SK-N-SH (cell line): Measurements from ENCODE around the gene PRR16. TPM values are rescaled to one million over a fixed set of nuclear protein-coding genes. Genes with fewer than 3 reads are reported as not detected.
A peak's percentile ranks its signal among the peaks of the same experiment; 100 is the strongest.
"Not testable (repeated sequence)": the region's sequence is repeated elsewhere in the genome, so short reads cannot be mapped to it uniquely, and the experiment has no call there.

Source experiments
- CTCF ChIA-PET: fragments of 300-600, 350-600 bp; formaldehyde crosslinking; extraction: SDS; loops from one replicate; lab custom pipeline; 2021; lab: Yijun Ruan, JAX
- POLR2A ChIA-PET: fragments of 350-600 bp; sonication (Branson Sonifier 250); formaldehyde crosslinking; extraction: SDS; loops from one replicate; lab custom pipeline; 2020; ENCODE audit warnings: antibody characterized with exemption, inconsistent platforms; lab: Yijun Ruan, JAX
- DNase-seq: peaks from one replicate; pipeline ENCODE4 v3.0.0; 2012
- H2AFZ ChIP-seq: fragments of 200-600 bp; sonication (generic); 2 replicates; pipeline ENCODE4 v1.8.1; 2016; ENCODE audit warnings: antibody characterized with exemption, mild to moderate bottlenecking, low read depth
- H3F3A ChIP-seq: fragments of 200-600 bp; sonication (generic); replicated peaks from 2 replicates; pipeline ENCODE3; 2016; ENCODE audit warnings: antibody characterized with exemption, mild to moderate bottlenecking; ENCODE audit not compliant: insufficient read depth
- H3K27ac ChIP-seq, 2 experiments: fragments of 200-500 bp in 1 of 2; fragments of 200-600 bp in 1 of 2; sonication (Bioruptor generic) in 1 of 2; sonication (generic), shearing (Covaris generic) in 1 of 2; 2 replicates each; pipeline versions ENCODE4 v1.5.1 to v1.6.1; 2014 to 2016; ENCODE audit warnings: low read depth in 2 of 2, inconsistent platforms in 1 of 2, low read length in 1 of 2, mild to moderate bottlenecking in 1 of 2, mixed read lengths in 1 of 2
- H3K27me3 ChIP-seq: fragments of 200-600 bp; sonication (generic), shearing (Covaris generic); 2 replicates; pipeline ENCODE4 v1.6.1; 2016; ENCODE audit warnings: mixed run types; ENCODE audit not compliant: insufficient read depth
- H3K36me3 ChIP-seq, 2 experiments: fragments of 200-500 bp in 1 of 2; fragments of 200-600 bp in 1 of 2; sonication (Bioruptor generic) in 1 of 2; sonication (generic) in 1 of 2; replicated peaks in 1 of 2; 2 replicates each; pipeline versions ENCODE3 to v1.5.1; 2014 to 2016; ENCODE audit warnings: low read length in 1 of 2, mild to moderate bottlenecking in 1 of 2; ENCODE audit not compliant: insufficient read depth in 2 of 2, control insufficient read depth in 1 of 2
- H3K4me1 ChIP-seq, 2 experiments: fragments of 200-500 bp in 1 of 2; fragments of 200-600 bp in 1 of 2; sonication (Bioruptor generic) in 1 of 2; sonication (generic), shearing (Covaris generic) in 1 of 2; 2 replicates each; pipeline versions ENCODE4 v1.5.1 to v1.6.1; 2014 to 2016; ENCODE audit warnings: low read depth in 1 of 2, low read length in 1 of 2, mixed run types in 1 of 2; ENCODE audit not compliant: insufficient read depth in 2 of 2, control insufficient read depth in 1 of 2
- H3K4me2 ChIP-seq: fragments of 200-600 bp; sonication (generic), shearing (Covaris generic); 2 replicates; pipeline ENCODE4 v1.6.1; 2017; ENCODE audit warnings: mixed run types
- H3K4me3 ChIP-seq, 2 experiments: fragments of 200-500 bp in 1 of 2; fragments of 200-600 bp in 1 of 2; sonication (Bioruptor generic) in 1 of 2; sonication (generic), shearing (Covaris generic) in 1 of 2; 2 replicates each; pipeline versions ENCODE4 v1.5.1 to v1.8.1; 2014 to 2016; ENCODE audit warnings: low read depth in 2 of 2, inconsistent platforms in 1 of 2, low read length in 1 of 2, mild to moderate bottlenecking in 1 of 2, mixed read lengths in 1 of 2, moderate library complexity in 1 of 2
- H3K79me2 ChIP-seq: fragments of 200-600 bp; sonication (generic); 2 replicates; pipeline ENCODE4 v1.8.1; 2017; ENCODE audit warnings: mild to moderate bottlenecking; ENCODE audit not compliant: insufficient read depth
- H3K9ac ChIP-seq: fragments of 200-600 bp; sonication (generic); 2 replicates; pipeline ENCODE4 v1.6.1; 2017; ENCODE audit warnings: mixed run types
- H3K9me2 ChIP-seq: fragments of 200-600 bp; sonication (generic); 2 replicates; pipeline ENCODE4 v1.6.1; 2017; ENCODE audit warnings: mixed run types
- H3K9me3 ChIP-seq: fragments of 200-600 bp; sonication (generic); 2 replicates; pipeline ENCODE4 v1.6.1; 2017; ENCODE audit warnings: mixed run types, mild to moderate bottlenecking, moderate library complexity
- H4K20me1 ChIP-seq: fragments of 200-600 bp; sonication (generic); 2 replicates; pipeline ENCODE4 v1.6.1; 2017; ENCODE audit warnings: mild to moderate bottlenecking, mixed run types; ENCODE audit not compliant: insufficient read depth
- CHD2 ChIP-seq: fragments of 150-350 bp; IDR thresholded peaks from 2 replicates; pipeline ENCODE4 v1.6.1; 2018; ENCODE audit warnings: low read length; ENCODE audit not compliant: partially characterized antibody
- FOSL2 ChIP-seq: IDR thresholded peaks from 2 replicates; pipeline ENCODE4 v1.4.0; 2012; ENCODE audit warnings: low read depth, mild to moderate bottlenecking, moderate library complexity, borderline replicate concordance
- FOXJ3 ChIP-seq: sonication (generic); formaldehyde crosslinking; IDR thresholded peaks from 2 replicates; pipeline ENCODE4 v1.5.1; 2020; ENCODE audit warnings: mild to moderate bottlenecking, missing genetic modification reagents
- FOXM1 ChIP-seq: IDR thresholded peaks from 2 replicates; pipeline ENCODE4 v1.4.0; 2012; ENCODE audit warnings: low read depth, mild to moderate bottlenecking
- GABPA ChIP-seq: IDR thresholded peaks from 2 replicates; pipeline ENCODE4 v1.4.0; 2012; ENCODE audit warnings: low read depth, mild to moderate bottlenecking
- GATA2 ChIP-seq: sonication (generic); formaldehyde crosslinking; IDR thresholded peaks from 2 replicates; pipeline ENCODE4 v1.5.0; 2020; ENCODE audit warnings: mild to moderate bottlenecking, missing genetic modification reagents
- JUND ChIP-seq: IDR thresholded peaks from 2 replicates; pipeline ENCODE4 v1.4.0; 2012
- MEF2A ChIP-seq: IDR thresholded peaks from 2 replicates; pipeline ENCODE4 v1.4.0; 2012; ENCODE audit warnings: low read depth, borderline replicate concordance
- NFIC ChIP-seq: IDR thresholded peaks from 2 replicates; pipeline ENCODE4 v1.4.0; 2012; ENCODE audit warnings: borderline replicate concordance
- POLR2AphosphoS5 ChIP-seq: IDR thresholded peaks from 2 replicates; pipeline ENCODE4 v1.6.1; 2012; ENCODE audit warnings: low read depth, low read length
- RAD21 ChIP-seq: IDR thresholded peaks from 2 replicates; pipeline ENCODE4 v1.6.1; 2012; ENCODE audit warnings: mild to moderate bottlenecking, low read length
- RFX5 ChIP-seq: IDR thresholded peaks from 2 replicates; pipeline ENCODE4 v1.6.1; 2012; ENCODE audit warnings: mild to moderate bottlenecking, improper control_type of control experiment, low read length
- SMC3 ChIP-seq: IDR thresholded peaks from 2 replicates; pipeline ENCODE4 v1.6.1; 2012; ENCODE audit warnings: low read depth, low read length, improper control_type of control experiment
- TCF12 ChIP-seq: IDR thresholded peaks from 2 replicates; pipeline ENCODE4 v1.4.0; 2012
- TEAD4 ChIP-seq: IDR thresholded peaks from 2 replicates; pipeline ENCODE4 v1.4.0; 2012; ENCODE audit warnings: mild to moderate bottlenecking, borderline replicate concordance; ENCODE audit not compliant: insufficient read depth
- USF1 ChIP-seq: IDR thresholded peaks from 2 replicates; pipeline ENCODE4 v1.4.0; 2012; ENCODE audit warnings: low read depth, borderline replicate concordance
- WGBS: methylation state at CpG from one replicate; pipeline ENCODE4 v1.1.6; 2017; ENCODE audit warnings: low lambda C conversion rate; 5-methylcytosine and 5-hydroxymethylcytosine counted together
- polyA plus RNA-seq, 3 experiments: library from polyadenylated mRNA; depleted of rRNA; stranded (reverse); fragments of >200 nt; gene quantifications; 2 replicates each; pipeline ENCODE4 v1.2.3, GENCODE V29; 2012
- TF ChIP-seq, protein P1 (sequence below): fragments of 200-600 bp; sonication (generic); IDR thresholded peaks from 2 replicates; pipeline ENCODE4 v1.6.1; 2017; ENCODE audit warnings: antibody characterized with exemption, mild to moderate bottlenecking, moderate library complexity
- TF ChIP-seq, protein P2 (sequence below): IDR thresholded peaks from 2 replicates; pipeline ENCODE4; 2012

Gene PRR16
- polyA plus RNA-seq, 1 of the 3 experiments (the other 2 are of a cell fraction), result 26.7 TPM

- H3K9ac ChIP-seq, result no peak overlapping the region
- H3K4me3 ChIP-seq, result no peak overlapping the region; a peak in 1 of 4 replicates
- peak; percentile 38 for TF ChIP-seq SMC3
- no peak for TF ChIP-seq POLR2AphosphoS5
- no peak for TF ChIP-seq JUND
- TF ChIP-seq, protein P1, sequence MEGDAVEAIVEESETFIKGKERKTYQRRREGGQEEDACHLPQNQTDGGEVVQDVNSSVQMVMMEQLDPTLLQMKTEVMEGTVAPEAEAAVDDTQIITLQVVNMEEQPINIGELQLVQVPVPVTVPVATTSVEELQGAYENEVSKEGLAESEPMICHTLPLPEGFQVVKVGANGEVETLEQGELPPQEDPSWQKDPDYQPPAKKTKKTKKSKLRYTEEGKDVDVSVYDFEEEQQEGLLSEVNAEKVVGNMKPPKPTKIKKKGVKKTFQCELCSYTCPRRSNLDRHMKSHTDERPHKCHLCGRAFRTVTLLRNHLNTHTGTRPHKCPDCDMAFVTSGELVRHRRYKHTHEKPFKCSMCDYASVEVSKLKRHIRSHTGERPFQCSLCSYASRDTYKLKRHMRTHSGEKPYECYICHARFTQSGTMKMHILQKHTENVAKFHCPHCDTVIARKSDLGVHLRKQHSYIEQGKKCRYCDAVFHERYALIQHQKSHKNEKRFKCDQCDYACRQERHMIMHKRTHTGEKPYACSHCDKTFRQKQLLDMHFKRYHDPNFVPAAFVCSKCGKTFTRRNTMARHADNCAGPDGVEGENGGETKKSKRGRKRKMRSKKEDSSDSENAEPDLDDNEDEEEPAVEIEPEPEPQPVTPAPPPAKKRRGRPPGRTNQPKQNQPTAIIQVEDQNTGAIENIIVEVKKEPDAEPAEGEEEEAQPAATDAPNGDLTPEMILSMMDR, result peak; percentile 63
- TF ChIP-seq RAD21, result peak; percentile 50
- TF ChIP-seq NFIC, result no peak
- TF ChIP-seq TEAD4, result no peak
- TF ChIP-seq CHD2, result no peak
- TF ChIP-seq MEF2A, result no peak
- WGBS, result 84% methylated on average over 16 of the region's 20 CpGs
- no peaks in the 10 kb centered on the region; the same call in 1 of the 2 replicates for H3K9me2 ChIP-seq
- no peak overlapping the region for H2AFZ ChIP-seq
- no peaks in the 10 kb centered on the region for H3K9me3 ChIP-seq
- POLR2A ChIA-PET, result no interaction called here
- no peaks in the 10 kb centered on the region for H3K79me2 ChIP-seq
- no peak overlapping the region for H3K27ac ChIP-seq
- DNase-seq, result no peak
- CTCF ChIA-PET, result no interaction called here
- peaks cover 0 to 10% of the 10 kb centered on the region in 2 experiments; a peak in 2 of 4 replicates for H3K4me1 ChIP-seq
- H3K36me3 ChIP-seq, result no peaks in the 10 kb centered on the region
- H3K4me2 ChIP-seq, result no peak overlapping the region
- H3K27me3 ChIP-seq, result no peaks in the 10 kb centered on the region
- H4K20me1 ChIP-seq, result no peaks in the 10 kb centered on the region
- peaks cover 9% of the 10 kb centered on the region for H3F3A ChIP-seq
These were observed 6.1 kb upstream of the PRR16 start for GRCh38 chr5:120457839-120458507.

GRCh38 chr5:120458508-120458847, 5.6 kb upstream of the PRR16 start:
- H4K20me1 ChIP-seq, H3K79me2 ChIP-seq, POLR2A ChIA-PET, H3K9me3 ChIP-seq, DNase-seq, H3K9ac ChIP-seq, H3K4me1 ChIP-seq, H3F3A ChIP-seq, H3K27ac ChIP-seq, H3K4me2 ChIP-seq, H3K36me3 ChIP-seq, CTCF ChIA-PET, H2AFZ ChIP-seq, H3K4me3 ChIP-seq, H3K27me3 ChIP-seq, H3K9me2 ChIP-seq: not testable (repeated sequence)
- 80% methylated on average over 2 of the region's 2 CpGs for WGBS

DNA sequence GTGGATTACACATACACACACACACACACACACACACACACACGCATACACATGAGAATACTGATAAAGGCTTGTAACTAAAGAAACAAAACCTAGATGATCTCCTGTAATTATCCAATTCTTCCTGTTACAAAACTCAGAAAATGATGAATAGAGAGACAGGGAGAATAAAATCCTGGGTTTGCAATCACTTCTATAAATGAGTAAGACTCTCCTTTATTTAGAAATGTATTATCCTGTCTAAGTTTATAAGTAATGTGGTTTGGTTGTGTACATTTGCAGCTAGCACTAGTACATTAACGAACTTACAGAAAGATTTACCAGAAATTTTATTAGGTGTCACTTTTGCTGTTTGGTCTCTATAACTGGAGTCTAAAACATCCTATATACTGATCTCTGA, 2.8 kb upstream of the PRR16 start:
- POLR2A ChIA-PET, result no interaction called here
- TF ChIP-seq, protein P2, sequence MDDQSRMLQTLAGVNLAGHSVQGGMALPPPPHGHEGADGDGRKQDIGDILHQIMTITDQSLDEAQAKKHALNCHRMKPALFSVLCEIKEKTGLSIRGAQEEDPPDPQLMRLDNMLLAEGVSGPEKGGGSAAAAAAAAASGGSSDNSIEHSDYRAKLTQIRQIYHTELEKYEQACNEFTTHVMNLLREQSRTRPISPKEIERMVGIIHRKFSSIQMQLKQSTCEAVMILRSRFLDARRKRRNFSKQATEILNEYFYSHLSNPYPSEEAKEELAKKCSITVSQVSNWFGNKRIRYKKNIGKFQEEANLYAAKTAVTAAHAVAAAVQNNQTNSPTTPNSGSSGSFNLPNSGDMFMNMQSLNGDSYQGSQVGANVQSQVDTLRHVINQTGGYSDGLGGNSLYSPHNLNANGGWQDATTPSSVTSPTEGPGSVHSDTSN, result no peak
- TF ChIP-seq GABPA, result no peak
- no peak for TF ChIP-seq TCF12
- TF ChIP-seq, protein P1, result no peak
- TF ChIP-seq GATA2 (CRISPR knock-in tag), result no peak
- TF ChIP-seq FOXM1, result no peak
- no peak for TF ChIP-seq RFX5
- TF ChIP-seq USF1, result no peak
- no peak for TF ChIP-seq FOXJ3
- TF ChIP-seq FOSL2, result no peak

More for the DNA sequence above, 2.8 kb upstream of the PRR16 start:
- no peaks in the 10 kb centered on the region for H3K9me3 ChIP-seq
- CTCF ChIA-PET, result no interaction called here
- H3K4me2 ChIP-seq, result no peak overlapping the region
- H3K4me3 ChIP-seq, result no peak overlapping the region
- no peaks in the 10 kb centered on the region for H3K36me3 ChIP-seq
- 87% methylated on average over 2 of the region's 2 CpGs for WGBS
- peaks cover 25% of the 10 kb centered on the region; the same call in 1 of the 2 replicates for H3K79me2 ChIP-seq
- H4K20me1 ChIP-seq, result no peaks in the 10 kb centered on the region
- no peak overlapping the region for H3K27ac ChIP-seq
- no peak overlapping the region for H3K9ac ChIP-seq
- no peak overlapping the region for H2AFZ ChIP-seq
- no peak for DNase-seq
- no peaks in the 10 kb centered on the region for H3K27me3 ChIP-seq
- H3K4me1 ChIP-seq, result peaks cover 0 to 6% of the 10 kb centered on the region in 2 experiments; a peak in 3 of 4 replicates
- H3K9me2 ChIP-seq, result no peaks in the 10 kb centered on the region
- H3F3A ChIP-seq, result peaks cover 4% of the 10 kb centered on the region
